ENCODE results near the gene VAX1. TPM values are rescaled to one million over a fixed set of nuclear protein-coding genes. Genes with fewer than 3 reads are reported as not detected.
"Not testable (repeated sequence)": the region's sequence is repeated elsewhere in the genome, so short reads cannot be mapped to it uniquely, and the experiment has no call there.

VAX1 gene
- not detected in 2 replicates for total RNA-seq

- intact Hi-C loops (cut with micrococcal nuclease): loop anchor here (10.0 kb wide), 1 partner anchor 863 kb away; the partner anchor contains the start of gene GFRA1
These were observed at the start of gene VAX1 for GRCh38 chr10:117137911-117138642. VAX1 (minus strand) TSS chr10:117138270; CDS start chr10:117138056, 214 bp downstream.

- intact Hi-C loops (cut with micrococcal nuclease): no loop called here
These were observed 49.0 kb upstream of the VAX1 start for GRCh38 chr10:117186832-117187615.

- intact Hi-C loops (cut with micrococcal nuclease): not testable (repeated sequence)
These were observed 47.7 kb upstream of the VAX1 start for GRCh38 chr10:117185817-117186216.

GRCh38 chr10:117184821-117185220, 46.8 kb upstream of the VAX1 start:
- intact Hi-C loops (cut with micrococcal nuclease): no loop called here

GRCh38 chr10:117184296-117184695, 46.2 kb upstream of the VAX1 start:
- intact Hi-C loops (cut with micrococcal nuclease): no loop called here

GRCh38 chr10:117178190-117178589, 40.1 kb upstream of the VAX1 start:
- intact Hi-C loops (cut with micrococcal nuclease): no loop called here

- intact Hi-C loops (cut with micrococcal nuclease): loop anchor here (1.0 kb wide), 2 partner anchors 379 to 494 kb away; no protein-coding TSS in a partner anchor
These were observed 37.9 kb upstream of the VAX1 start for GRCh38 chr10:117175901-117176534.

GRCh38 chr10:117175215-117175900, 37.3 kb upstream of the VAX1 start:
- intact Hi-C loops (cut with micrococcal nuclease): loop anchor here (1.0 kb wide), 2 partner anchors 378 to 493 kb away; no protein-coding TSS in a partner anchor

GRCh38 chr10:117174439-117175214, 36.6 kb upstream of the VAX1 start:
- intact Hi-C loops (cut with micrococcal nuclease): loop anchor here (1.0 kb wide), 2 partner anchors 377 to 492 kb away; no protein-coding TSS in a partner anchor

GRCh38 chr10:117170244-117170643, 32.2 kb upstream of the VAX1 start:
- intact Hi-C loops (cut with micrococcal nuclease): no loop called here

- intact Hi-C loops (cut with micrococcal nuclease): loop anchor here (5.0 kb wide), 1 partner anchor 162 kb away; the partner anchor contains the start of gene SHTN1
These were observed 31.4 kb upstream of the VAX1 start for GRCh38 chr10:117169480-117169879.

- intact Hi-C loops (cut with micrococcal nuclease): loop anchor here (5.0 kb wide), 1 partner anchor 161 kb away; the partner anchor contains the start of gene SHTN1
These were observed 30.7 kb upstream of the VAX1 start for GRCh38 chr10:117168729-117169128.

- intact Hi-C loops (cut with micrococcal nuclease): loop anchor here (5.0 kb wide), 1 partner anchor 161 kb away; the partner anchor contains the start of gene SHTN1
These were observed 30.0 kb upstream of the VAX1 start for GRCh38 chr10:117167789-117168674.

GRCh38 chr10:117167346-117167788, 29.3 kb upstream of the VAX1 start:
- intact Hi-C loops (cut with micrococcal nuclease): loop anchor here (5.0 kb wide), 1 partner anchor 160 kb away; the partner anchor contains the start of gene SHTN1

- intact Hi-C loops (cut with micrococcal nuclease): loop anchor here (5.0 kb wide), 1 partner anchor 159 kb away; the partner anchor contains the start of gene SHTN1
These were observed 28.6 kb upstream of the VAX1 start for GRCh38 chr10:117166418-117167345.

GRCh38 chr10:117165538-117166417, 27.7 kb upstream of the VAX1 start:
- intact Hi-C loops (cut with micrococcal nuclease): loop anchor here (2.0 to 5.0 kb wide), 4 partner anchors 25 to 373 kb away; partner anchors contain the start of gene SHTN1
